GM12891 (cell line): Measurements from ENCODE around the gene HMSD.

Experiments used
- PAX5 ChIP-seq: IDR thresholded peaks from 2 replicates; pipeline ENCODE4 v1.6.1; 2011; ENCODE audit warnings: low read length, moderate library complexity, mild to moderate bottlenecking; ENCODE audit not compliant: insufficient read depth, severe bottlenecking
- POLR2A ChIP-seq: IDR thresholded peaks from 2 replicates; pipeline ENCODE4 v1.6.1; 2011; ENCODE audit warnings: low read depth, low read length, control low read depth
- POLR2AphosphoS5 ChIP-seq: IDR thresholded peaks from 2 replicates; pipeline ENCODE4 v1.6.1; 2011; ENCODE audit warnings: low read depth, low read length, control low read depth
- POU2F2 ChIP-seq: IDR thresholded peaks from 2 replicates; pipeline ENCODE4 v1.6.1; 2011; ENCODE audit warnings: low read depth, mild to moderate bottlenecking, control low read depth, low read length, moderate library complexity
- SPI1 ChIP-seq: IDR thresholded peaks from 2 replicates; pipeline ENCODE4 v1.6.1; 2011; ENCODE audit warnings: low read depth, low read length, control low read depth
- TAF1 ChIP-seq: IDR thresholded peaks from 2 replicates; pipeline ENCODE4 v1.6.1; 2011; ENCODE audit warnings: low read depth, low read length, control low read depth

- TF ChIP-seq POLR2A, result no peak
- no peak for TF ChIP-seq PAX5
- TF ChIP-seq TAF1, result no peak
- TF ChIP-seq POLR2AphosphoS5, result no peak
- no peak for TF ChIP-seq POU2F2
- TF ChIP-seq SPI1, result no peak
Observed at GRCh38 chr18:63953811-63954210, 4.7 kb downstream of the HMSD start.
